Measurements from ENCODE around the gene PPP2R2C.

- TF ChIP-seq POLR2A (IDR thresholded peaks at IDR 0.05; ENCODE audit: low read depth, low read length) (no peak), TAF1 (IDR thresholded peaks at IDR 0.05; ENCODE audit: low read depth, low read length) (no peak), POU2F2 (IDR thresholded peaks at IDR 0.05; ENCODE audit: low read depth, low read length) (no peak), POLR2AphosphoS5 (IDR thresholded peaks at IDR 0.05; ENCODE audit: low read depth, low read length) (no peak), SPI1 (IDR thresholded peaks at IDR 0.05; ENCODE audit: low read depth, low read length) (no peak)
These were observed 120.3 kb downstream of the PPP2R2C start for GRCh38 chr4:6352031-6352692.
